Endodermal cell (in vitro differentiated cells): ENCODE data around the gene CHN2. TPM values are rescaled to one million over a fixed set of nuclear protein-coding genes. Genes with fewer than 3 reads are reported as not detected.

Experiments
- DNase-seq: peaks from one replicate; pipeline ENCODE4 v3.0.0-alpha.2; 2017
- H3K27ac ChIP-seq: 2 replicates; pipeline ENCODE4 v1.5.1; 2013; ENCODE audit warnings: mild to moderate bottlenecking, low read depth, low read length, moderate library complexity
- H3K27me3 ChIP-seq: 2 replicates; pipeline ENCODE4 v1.6.1; 2013; ENCODE audit warnings: mild to moderate bottlenecking, low read length, moderate library complexity; ENCODE audit not compliant: insufficient read depth, control insufficient read depth, poor library complexity, severe bottlenecking
- H3K36me3 ChIP-seq: 2 replicates; pipeline ENCODE4 v1.7.0; 2013; ENCODE audit warnings: mild to moderate bottlenecking, low read length, moderate library complexity; ENCODE audit not compliant: control insufficient read depth, insufficient read depth
- H3K4me1 ChIP-seq: one replicate; pipeline ENCODE4 v1.7.0; 2013; ENCODE audit warnings: low read length; ENCODE audit not compliant: control insufficient read depth, insufficient read depth
- H3K4me3 ChIP-seq: 2 replicates; pipeline ENCODE4 v1.5.1; 2013; ENCODE audit warnings: mild to moderate bottlenecking, low read length, moderate library complexity
- H3K9ac ChIP-seq: 2 replicates; pipeline ENCODE4 v1.6.1; 2013; ENCODE audit warnings: mild to moderate bottlenecking, low read length, moderate library complexity; ENCODE audit not compliant: poor library complexity, severe bottlenecking; ENCODE audit errors: extremely low read depth
- H3K9me3 ChIP-seq: 2 replicates; pipeline ENCODE4 v1.6.1; 2013; ENCODE audit warnings: mild to moderate bottlenecking, low read length, moderate library complexity; ENCODE audit not compliant: control insufficient read depth
- H3K27ac Mint-ChIP-seq: 2 replicates; pipeline ENCODE4 v1.8.0; 2020; ENCODE audit warnings: mixed read lengths
- H3K27me3 Mint-ChIP-seq: 2 replicates; pipeline ENCODE4 v1.8.0; 2021; ENCODE audit warnings: mild to moderate bottlenecking, mixed read lengths; ENCODE audit not compliant: insufficient read depth
- H3K36me3 Mint-ChIP-seq: 2 replicates; pipeline ENCODE4 v1.8.0; 2020; ENCODE audit warnings: low read depth, mixed read lengths
- H3K4me1 Mint-ChIP-seq: 2 replicates; pipeline ENCODE4 v1.8.0; 2020; ENCODE audit warnings: mixed read lengths
- H3K4me3 Mint-ChIP-seq: 2 replicates; pipeline ENCODE4 v1.8.0; 2020; ENCODE audit warnings: mild to moderate bottlenecking, moderate library complexity, mixed read lengths
- H3K9me3 Mint-ChIP-seq: 2 replicates; pipeline ENCODE4 v1.8.0; 2020; ENCODE audit warnings: mild to moderate bottlenecking, mixed read lengths
- CTCF ChIP-seq: fragments of 200-600 bp; sonication (generic); conservative IDR thresholded peaks from 2 replicates; pipeline ENCODE4 v1.5.0; 2021; ENCODE audit warnings: antibody characterized with exemption, mild to moderate bottlenecking
- WGBS, 2 experiments: methylation state at CpG; one replicate each; pipeline versions ENCODE4 v1.1.5 to v1.1.7; 2013; ENCODE audit warnings: missing lambda C conversion rate in 2 of 2, mixed read lengths in 1 of 2; ENCODE audit not compliant: insufficient coverage in 1 of 2, insufficient read length in 1 of 2; 5-methylcytosine and 5-hydroxymethylcytosine counted together
- total RNA-seq, 2 donors: library from RNA; stranded (reverse); fragmentation: NEBNext Ultra II Directional in 1 of 2; extraction: Animal tissue kit (Norgen Biotek cat#: 25700) in 1 of 2; gene quantifications; 2 replicates in 1 of 2; 3 replicates in 1 of 2; pipeline ENCODE4 v1.2.1, GENCODE V29; 2021

Gene CHN2
- total RNA-seq, 2 donors from 2014 or later = 14.0 to 14.1 TPM

DNA sequence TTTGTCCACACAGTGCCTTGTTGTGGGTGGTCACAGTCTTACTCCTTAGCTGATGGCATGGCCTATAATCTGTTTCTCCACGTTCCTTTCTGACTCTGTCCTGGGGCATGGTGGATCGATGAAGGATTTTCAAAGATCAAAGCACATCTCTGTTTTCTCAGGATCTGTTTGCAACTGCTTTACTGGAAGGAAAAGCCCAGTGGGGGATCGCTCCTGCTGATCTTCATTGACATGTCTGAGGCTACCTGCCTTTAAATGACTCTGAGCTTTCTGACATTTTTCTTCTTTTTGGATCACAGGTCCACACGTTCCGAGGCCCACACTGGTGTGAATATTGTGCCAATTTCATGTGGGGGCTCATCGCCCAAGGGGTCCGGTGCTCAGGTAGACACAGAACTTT is 301.1 kb downstream of the CHN2 start:
- H3K27me3 Mint-ChIP-seq = no peaks in the 10 kb centered on the region
- Histone ChIP-seq H3K36me3 (no peaks in the 10 kb centered on the region), H3K4me1 (peaks cover 22% of the 10 kb centered on the region), H3K27me3 (no peaks in the 10 kb centered on the region), H3K27ac (no peak overlapping the region), H3K9me3 (no peaks in the 10 kb centered on the region), H3K4me3 (peak overlapping the region; percentile 32), H3K9ac (no peak overlapping the region)
- no peak for TF ChIP-seq CTCF
- peak overlapping the region; percentile 44 for H3K27ac Mint-ChIP-seq
- peak; percentile 85 for DNase-seq
- no peaks in the 10 kb centered on the region for H3K9me3 Mint-ChIP-seq
- 25 to 33% methylated on average over 4 to 7 of the region's 7 CpGs for WGBS, 2 experiments
- H3K4me3 Mint-ChIP-seq = peak overlapping the region; percentile 16
- H3K36me3 Mint-ChIP-seq = no peaks in the 10 kb centered on the region
- H3K4me1 Mint-ChIP-seq = peaks cover 19% of the 10 kb centered on the region

- no peak for TF ChIP-seq CTCF
- Histone ChIP-seq H3K4me3 (peak overlapping the region; percentile 32), H3K9me3 (no peaks in the 10 kb centered on the region), H3K36me3 (no peaks in the 10 kb centered on the region), H3K27me3 (no peaks in the 10 kb centered on the region), H3K4me1 (peaks cover 22% of the 10 kb centered on the region), H3K9ac (no peak overlapping the region), H3K27ac (no peak overlapping the region)
- no peak overlapping the region for H3K27ac Mint-ChIP-seq
- 94% methylated on average over 1 of the region's 1 CpG; no CpG with 5 or more reads in 1 of the 2 experiments for WGBS, 2 experiments
- H3K4me3 Mint-ChIP-seq = no peak overlapping the region
- H3K27me3 Mint-ChIP-seq = no peaks in the 10 kb centered on the region
- H3K36me3 Mint-ChIP-seq = no peaks in the 10 kb centered on the region
- H3K4me1 Mint-ChIP-seq = peaks cover 19% of the 10 kb centered on the region
- no peaks in the 10 kb centered on the region for H3K9me3 Mint-ChIP-seq
- DNase-seq = no peak
Observed at GRCh38 chr7:29496355-29497020, 301.9 kb downstream of the CHN2 start.

GRCh38 chr7:29499932-29500331 is 305.4 kb downstream of the CHN2 start:
- Histone ChIP-seq H3K4me1 (peaks cover 21% of the 10 kb centered on the region), H3K36me3 (no peaks in the 10 kb centered on the region), H3K9me3 (no peaks in the 10 kb centered on the region), H3K4me3 (no peak overlapping the region), H3K27ac (no peak overlapping the region), H3K9ac (no peak overlapping the region), H3K27me3 (no peaks in the 10 kb centered on the region)
- Mint-ChIP-seq H3K4me3 (no peak overlapping the region), H3K36me3 (no peaks in the 10 kb centered on the region), H3K4me1 (peaks cover 19% of the 10 kb centered on the region), H3K9me3 (no peaks in the 10 kb centered on the region), H3K27me3 (no peaks in the 10 kb centered on the region), H3K27ac (no peak overlapping the region)
- TF ChIP-seq CTCF = no peak
- 100% methylated on average over 3 of the region's 3 CpGs; no CpG with 5 or more reads in 1 of the 2 experiments for WGBS, 2 experiments
- no peak for DNase-seq
